ENCODE results near the gene MVK. TPM values are rescaled to one million over a fixed set of nuclear protein-coding genes. Genes with fewer than 3 reads are reported as not detected.

MVK gene
- polyA plus RNA-seq, 1 of the 3 experiments (the other 2 are of a cell fraction) = 7.0 TPM

DNA sequence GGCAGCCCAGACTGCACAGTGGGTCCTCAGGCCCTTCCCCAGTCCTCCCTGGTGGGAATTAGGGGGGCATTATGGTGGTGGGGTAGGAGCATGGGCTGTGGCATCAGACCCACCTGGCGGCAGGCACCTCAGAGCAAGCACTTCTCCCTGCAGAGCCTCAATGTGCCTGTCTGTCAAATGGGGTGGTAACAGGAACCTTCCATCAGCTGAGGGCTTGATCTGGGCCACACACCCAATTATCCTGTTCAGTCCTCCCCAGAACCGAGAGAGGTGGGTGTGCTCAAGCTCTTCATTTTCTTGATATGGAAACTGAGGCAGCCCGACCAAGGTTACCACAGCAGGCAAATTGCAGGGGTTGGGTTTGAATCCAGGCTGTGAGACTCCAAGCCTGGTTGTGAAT is 38.4 kb downstream of the MVK start (continued):
- no peak for TF ChIP-seq IRF3 (IDR thresholded peaks at IDR 0.05; ENCODE audit: low read depth, low read length)

DNA sequence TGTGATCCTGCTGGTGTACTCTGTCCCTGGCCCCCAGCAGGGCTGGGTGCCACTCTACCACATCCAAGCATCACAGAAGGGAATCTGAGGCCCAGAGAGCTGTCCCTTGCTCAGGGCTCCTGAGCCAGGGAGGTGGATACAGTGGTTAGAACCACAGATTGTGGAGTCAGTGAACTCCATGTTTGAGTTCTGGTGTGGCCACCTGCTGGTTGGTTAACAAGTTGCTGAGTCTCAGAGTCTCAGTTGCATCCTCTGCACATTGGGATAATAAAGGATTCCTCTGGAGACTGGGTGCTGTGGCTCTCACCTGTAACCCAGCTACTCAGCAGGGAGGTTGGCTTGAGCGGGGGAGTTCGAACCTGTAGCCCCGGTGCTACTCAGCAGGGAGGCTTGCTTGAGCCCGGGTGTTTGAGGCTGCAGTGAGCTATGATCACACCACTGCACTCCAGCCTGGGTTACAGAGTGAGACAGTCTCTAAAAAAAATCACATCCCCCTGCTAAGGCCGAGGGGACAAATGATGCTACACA is 39.4 kb downstream of the MVK start:
- Histone ChIP-seq H3K27me3 (ENCODE audit: insufficient read depth) (peaks cover 8% of the 10 kb centered on the region; the same call in 1 of the 2 replicates), H3K9me3 (no peaks in the 10 kb centered on the region), H3K27ac (ENCODE audit: low read depth in 2 of 2, low read length in 1 of 2) (no peak overlapping the region), H3K36me3 (replicated peaks in 1 of 2; ENCODE audit: control insufficient read depth in 1 of 2, insufficient read depth in 2 of 2, low read length in 1 of 2) (no peaks in the 10 kb centered on the region), H3K4me1 (ENCODE audit: control insufficient read depth in 1 of 2, insufficient read depth in 2 of 2, low read depth in 1 of 2, low read length in 1 of 2) (peaks cover 0 to 57% of the 10 kb centered on the region in 2 experiments; a peak in 2 of 4 replicates), H3K9me2 (no peaks in the 10 kb centered on the region), H3K79me2 (ENCODE audit: insufficient read depth) (no peaks in the 10 kb centered on the region), H3K4me2 (no peak overlapping the region), H3F3A (replicated peaks; ENCODE audit: insufficient read depth) (no peaks in the 10 kb centered on the region), H3K4me3 (ENCODE audit: low read depth in 2 of 2, low read length in 1 of 2) (no peak overlapping the region), H4K20me1 (ENCODE audit: insufficient read depth) (no peaks in the 10 kb centered on the region), H2AFZ (ENCODE audit: low read depth) (no peak overlapping the region), H3K9ac (no peak overlapping the region)
- CTCF ChIA-PET = interaction anchor here (1.0 to 2.5 kb wide), 5 partner anchors 16 to 232 kb away, joined by 3 to 10 read pairs (median 4); no protein-coding TSS in a partner anchor
- 58% methylated on average over 5 of the region's 5 CpGs for WGBS (ENCODE audit: low lambda C conversion rate)
- DNase-seq = no peak
- POLR2A ChIA-PET = interaction anchor here (0.6 kb wide), 1 partner anchor 18 kb away, joined by 4 read pairs; no protein-coding TSS in a partner anchor
- TF ChIP-seq NRF1 (IDR thresholded peaks at IDR 0.05; ENCODE audit: low read depth, low read length) = no peak
- TF ChIP-seq RAD21 (IDR thresholded peaks at IDR 0.05; ENCODE audit: low read length) = peak; percentile 35; the same call in 1 of the 2 replicates
- TF ChIP-seq TCF12 (IDR thresholded peaks at IDR 0.05) = no peak
- no peak for TF ChIP-seq RFX5 (IDR thresholded peaks at IDR 0.05; ENCODE audit: low read length)
- TF ChIP-seq IRF3 (IDR thresholded peaks at IDR 0.05; ENCODE audit: low read depth, low read length) = no peak
- TF ChIP-seq CTCF (IDR thresholded peaks at IDR 0.05) = peak; percentile 41

DNA sequence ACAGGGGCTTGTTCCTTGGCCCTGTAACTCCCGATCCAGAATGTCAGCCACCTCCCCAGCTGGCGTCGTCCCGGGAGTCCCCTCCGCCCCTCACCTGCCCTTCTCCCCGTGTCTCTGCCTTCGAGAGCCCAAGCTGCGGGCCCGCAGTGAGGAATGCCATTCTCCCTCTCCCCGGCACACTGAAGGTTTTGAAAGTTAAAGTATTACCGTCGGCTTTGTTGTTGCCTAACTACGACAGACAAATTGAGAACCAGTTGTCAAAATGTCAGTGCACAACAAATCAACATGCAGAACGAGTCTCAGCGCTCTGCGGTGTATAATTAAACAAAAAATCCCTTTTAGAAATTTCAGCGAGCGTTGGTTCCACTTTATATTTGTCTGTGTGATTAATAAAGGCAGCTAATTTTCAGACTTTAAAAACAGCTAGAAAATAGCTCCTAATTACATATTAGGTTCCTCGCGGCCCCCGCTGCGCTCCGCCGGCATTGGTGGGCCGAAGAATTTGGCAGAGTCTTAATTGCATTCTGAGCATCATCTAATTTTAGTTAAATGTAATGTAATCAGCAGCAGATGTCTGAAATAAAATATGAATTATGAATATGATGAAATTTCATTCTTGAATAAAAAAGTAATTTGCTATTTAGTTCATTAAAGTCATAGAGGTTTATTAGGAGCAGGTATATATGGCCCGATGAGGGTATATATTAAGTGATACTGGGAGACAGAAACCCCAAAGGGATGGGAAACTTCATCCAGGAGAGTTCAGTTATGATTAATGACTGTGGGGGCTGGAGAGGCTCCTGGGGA is 40.3 kb downstream of the MVK start:
- Histone ChIP-seq H2AFZ (ENCODE audit: low read depth) (no peak overlapping the region), H3K4me3 (ENCODE audit: low read depth in 2 of 2, low read length in 1 of 2) (no peak overlapping the region), H3K27ac (ENCODE audit: low read depth in 2 of 2, low read length in 1 of 2) (no peak overlapping the region), H3K4me1 (ENCODE audit: control insufficient read depth in 1 of 2, insufficient read depth in 2 of 2, low read depth in 1 of 2, low read length in 1 of 2) (peaks cover 0 to 59% of the 10 kb centered on the region in 2 experiments; a peak in 2 of 4 replicates), H3K9ac (no peak overlapping the region), H3K9me3 (no peaks in the 10 kb centered on the region), H3K9me2 (no peaks in the 10 kb centered on the region), H3K27me3 (ENCODE audit: insufficient read depth) (peaks cover 11% of the 10 kb centered on the region; the same call in 1 of the 2 replicates), H3F3A (replicated peaks; ENCODE audit: insufficient read depth) (no peaks in the 10 kb centered on the region), H3K4me2 (no peak overlapping the region), H4K20me1 (ENCODE audit: insufficient read depth) (no peaks in the 10 kb centered on the region), H3K36me3 (replicated peaks in 1 of 2; ENCODE audit: control insufficient read depth in 1 of 2, insufficient read depth in 2 of 2, low read length in 1 of 2) (no peaks in the 10 kb centered on the region), H3K79me2 (ENCODE audit: insufficient read depth) (no peaks in the 10 kb centered on the region)
- TF ChIP-seq FOSL2 (IDR thresholded peaks at IDR 0.05; ENCODE audit: borderline replicate concordance, low read depth) (no peak), SMC3 (IDR thresholded peaks at IDR 0.05; ENCODE audit: low read depth, low read length) (no peak), GATA2 (CRISPR knock-in tag; IDR thresholded peaks at IDR 0.05) (no peak), RCOR1 (IDR thresholded peaks at IDR 0.05; ENCODE audit: low read length) (no peak), RFX5 (IDR thresholded peaks at IDR 0.05; ENCODE audit: low read length) (no peak)
- TF ChIP-seq, protein P1, sequence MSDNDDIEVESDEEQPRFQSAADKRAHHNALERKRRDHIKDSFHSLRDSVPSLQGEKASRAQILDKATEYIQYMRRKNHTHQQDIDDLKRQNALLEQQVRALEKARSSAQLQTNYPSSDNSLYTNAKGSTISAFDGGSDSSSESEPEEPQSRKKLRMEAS (IDR thresholded peaks at IDR 0.05; ENCODE audit: low read depth) = no peak
- CTCF ChIA-PET = interaction anchor here (1.4 to 2.5 kb wide), 3 partner anchors 16 to 232 kb away, joined by 4 to 10 read pairs (median 5); no protein-coding TSS in a partner anchor
- WGBS (ENCODE audit: low lambda C conversion rate) = 77% methylated on average over 26 of the region's 26 CpGs
- DNase-seq = no peak
- POLR2A ChIA-PET = no interaction called here
